ENCODE data around the gene ARHGAP29. TPM values are rescaled to one million over a fixed set of nuclear protein-coding genes. Genes with fewer than 3 reads are reported as not detected.

Gene ARHGAP29
- total RNA-seq, 1 experiment from 2014 or later, result 1.8 TPM

GRCh38 chr1:94180650-94181049 lies 56.7 kb downstream of the ARHGAP29 start:
- Histone ChIP-seq H3K4me3 (ENCODE audit: low read depth, low read length, poor library complexity, severe bottlenecking) (no peak overlapping the region), H3K27ac (ENCODE audit: low read depth, low read length, poor library complexity, severe bottlenecking) (no peak overlapping the region), H3K9me3 (ENCODE audit: low read depth, low read length, poor library complexity, severe bottlenecking) (no peaks in the 10 kb centered on the region), H3K36me3 (ENCODE audit: insufficient read depth, low read length, poor library complexity, severe bottlenecking) (no peaks in the 10 kb centered on the region), H3K27me3 (replicated peaks; ENCODE audit: insufficient read depth, low read depth, low read length, poor library complexity) (peaks cover 4% of the 10 kb centered on the region), H3K4me1 (ENCODE audit: insufficient read depth, low read length, poor library complexity, severe bottlenecking) (no peaks in the 10 kb centered on the region)
- intact Hi-C loops (cut with micrococcal nuclease; ENCODE audit: unreplicated experiment), result no loop called here
- no peak for DNase-seq (ENCODE audit: low spot score)
- CTCF ChIA-PET, result no interaction called here
- TF ChIP-seq, protein P1, sequence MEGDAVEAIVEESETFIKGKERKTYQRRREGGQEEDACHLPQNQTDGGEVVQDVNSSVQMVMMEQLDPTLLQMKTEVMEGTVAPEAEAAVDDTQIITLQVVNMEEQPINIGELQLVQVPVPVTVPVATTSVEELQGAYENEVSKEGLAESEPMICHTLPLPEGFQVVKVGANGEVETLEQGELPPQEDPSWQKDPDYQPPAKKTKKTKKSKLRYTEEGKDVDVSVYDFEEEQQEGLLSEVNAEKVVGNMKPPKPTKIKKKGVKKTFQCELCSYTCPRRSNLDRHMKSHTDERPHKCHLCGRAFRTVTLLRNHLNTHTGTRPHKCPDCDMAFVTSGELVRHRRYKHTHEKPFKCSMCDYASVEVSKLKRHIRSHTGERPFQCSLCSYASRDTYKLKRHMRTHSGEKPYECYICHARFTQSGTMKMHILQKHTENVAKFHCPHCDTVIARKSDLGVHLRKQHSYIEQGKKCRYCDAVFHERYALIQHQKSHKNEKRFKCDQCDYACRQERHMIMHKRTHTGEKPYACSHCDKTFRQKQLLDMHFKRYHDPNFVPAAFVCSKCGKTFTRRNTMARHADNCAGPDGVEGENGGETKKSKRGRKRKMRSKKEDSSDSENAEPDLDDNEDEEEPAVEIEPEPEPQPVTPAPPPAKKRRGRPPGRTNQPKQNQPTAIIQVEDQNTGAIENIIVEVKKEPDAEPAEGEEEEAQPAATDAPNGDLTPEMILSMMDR (conservative IDR thresholded peaks at IDR 0.05; ENCODE audit: low read depth, low read length), result no peak
- no peak for TF ChIP-seq EZH2 (IDR thresholded peaks at IDR 0.05; ENCODE audit: borderline replicate concordance, low read depth, low read length, poor library complexity, severe bottlenecking)
- no TSS peak for BruUV-seq (replicated peaks)
- POLR2A ChIA-PET (ENCODE audit: low non-redundant PET), result no interaction called here

DNA sequence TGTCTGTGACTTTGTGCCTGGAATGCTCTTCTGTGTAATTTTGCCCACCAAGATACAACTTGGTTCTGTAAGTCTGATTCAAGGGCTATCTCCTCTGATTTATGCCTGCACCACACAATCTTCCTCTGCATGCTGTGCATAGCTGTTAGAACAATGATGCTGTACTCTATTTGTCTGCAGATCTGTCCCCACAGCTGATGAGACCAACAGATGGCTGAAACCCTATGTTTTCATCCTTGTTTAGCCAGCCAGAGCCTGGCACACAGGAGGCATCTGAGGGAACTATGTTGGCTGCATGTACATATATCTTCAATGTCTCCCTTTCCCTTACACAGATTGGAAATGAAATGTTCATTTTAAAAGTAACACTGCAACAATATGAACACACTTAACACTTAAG lies 58.5 kb downstream of the ARHGAP29 start:
- Histone ChIP-seq H3K36me3 (ENCODE audit: insufficient read depth, low read length, poor library complexity, severe bottlenecking) (no peaks in the 10 kb centered on the region), H3K27me3 (replicated peaks; ENCODE audit: insufficient read depth, low read depth, low read length, poor library complexity) (peaks cover 4% of the 10 kb centered on the region), H3K4me1 (ENCODE audit: insufficient read depth, low read length, poor library complexity, severe bottlenecking) (no peaks in the 10 kb centered on the region), H3K27ac (ENCODE audit: low read depth, low read length, poor library complexity, severe bottlenecking) (no peak overlapping the region), H3K9me3 (ENCODE audit: low read depth, low read length, poor library complexity, severe bottlenecking) (no peaks in the 10 kb centered on the region), H3K4me3 (ENCODE audit: low read depth, low read length, poor library complexity, severe bottlenecking) (no peak overlapping the region)
- intact Hi-C loops (cut with micrococcal nuclease; ENCODE audit: unreplicated experiment), result no loop called here
- POLR2A ChIA-PET (ENCODE audit: low non-redundant PET), result no interaction called here
- TF ChIP-seq, protein P1 (conservative IDR thresholded peaks at IDR 0.05; ENCODE audit: low read depth, low read length), result no peak
- no peak for TF ChIP-seq EZH2 (IDR thresholded peaks at IDR 0.05; ENCODE audit: borderline replicate concordance, low read depth, low read length, poor library complexity, severe bottlenecking)
- BruUV-seq (replicated peaks), result no TSS peak
- CTCF ChIA-PET, result no interaction called here
- no peak for DNase-seq (ENCODE audit: low spot score)

DNA sequence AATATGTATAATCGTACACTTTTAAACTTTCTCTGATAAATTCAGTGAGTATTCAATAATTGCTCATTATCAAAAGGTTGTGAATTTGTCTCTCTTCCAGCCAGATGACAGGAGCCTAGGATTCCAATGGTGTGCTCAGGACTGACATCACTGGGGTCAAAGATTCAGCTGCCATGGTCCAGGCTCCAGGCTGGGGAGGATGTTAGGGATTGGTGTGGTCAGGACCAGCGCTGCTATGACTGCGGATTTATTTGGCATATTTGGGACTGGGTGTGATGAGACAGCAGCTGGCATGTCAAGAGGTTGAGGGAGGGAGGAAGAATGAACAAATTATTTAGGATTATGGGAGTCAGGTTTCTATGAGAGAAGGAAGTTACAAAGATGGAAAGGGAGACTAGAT lies 68.3 kb downstream of the ARHGAP29 start:
- no peak for DNase-seq (ENCODE audit: low spot score)
- ChIA-PET CTCF (interaction anchor here (0.6 kb wide), 1 partner anchor 106 kb away, joined by 3 read pairs; no protein-coding TSS in a partner anchor), POLR2A (ENCODE audit: low non-redundant PET) (no interaction called here)
- no peak for TF ChIP-seq EZH2 (IDR thresholded peaks at IDR 0.05; ENCODE audit: borderline replicate concordance, low read depth, low read length, poor library complexity, severe bottlenecking)
- TF ChIP-seq, protein P1 (conservative IDR thresholded peaks at IDR 0.05; ENCODE audit: low read depth, low read length), result no peak
- Histone ChIP-seq H3K36me3 (ENCODE audit: insufficient read depth, low read length, poor library complexity, severe bottlenecking) (no peaks in the 10 kb centered on the region), H3K27me3 (replicated peaks; ENCODE audit: insufficient read depth, low read depth, low read length, poor library complexity) (peaks cover 6% of the 10 kb centered on the region), H3K4me1 (ENCODE audit: insufficient read depth, low read length, poor library complexity, severe bottlenecking) (no peaks in the 10 kb centered on the region), H3K9me3 (ENCODE audit: low read depth, low read length, poor library complexity, severe bottlenecking) (no peaks in the 10 kb centered on the region), H3K4me3 (ENCODE audit: low read depth, low read length, poor library complexity, severe bottlenecking) (no peak overlapping the region), H3K27ac (ENCODE audit: low read depth, low read length, poor library complexity, severe bottlenecking) (no peak overlapping the region)
- BruUV-seq (replicated peaks), result no TSS peak
- intact Hi-C loops (cut with micrococcal nuclease; ENCODE audit: unreplicated experiment), result no loop called here

All from A673 (cell line).